ENCODE results near the gene SMYD3. TPM values are rescaled to one million over a fixed set of nuclear protein-coding genes. Genes with fewer than 3 reads are reported as not detected.

The SMYD3 gene
- total RNA-seq, 4 donors from 2014 or later, result 10.5 to 36.4 (median 22.5) TPM

DNA sequence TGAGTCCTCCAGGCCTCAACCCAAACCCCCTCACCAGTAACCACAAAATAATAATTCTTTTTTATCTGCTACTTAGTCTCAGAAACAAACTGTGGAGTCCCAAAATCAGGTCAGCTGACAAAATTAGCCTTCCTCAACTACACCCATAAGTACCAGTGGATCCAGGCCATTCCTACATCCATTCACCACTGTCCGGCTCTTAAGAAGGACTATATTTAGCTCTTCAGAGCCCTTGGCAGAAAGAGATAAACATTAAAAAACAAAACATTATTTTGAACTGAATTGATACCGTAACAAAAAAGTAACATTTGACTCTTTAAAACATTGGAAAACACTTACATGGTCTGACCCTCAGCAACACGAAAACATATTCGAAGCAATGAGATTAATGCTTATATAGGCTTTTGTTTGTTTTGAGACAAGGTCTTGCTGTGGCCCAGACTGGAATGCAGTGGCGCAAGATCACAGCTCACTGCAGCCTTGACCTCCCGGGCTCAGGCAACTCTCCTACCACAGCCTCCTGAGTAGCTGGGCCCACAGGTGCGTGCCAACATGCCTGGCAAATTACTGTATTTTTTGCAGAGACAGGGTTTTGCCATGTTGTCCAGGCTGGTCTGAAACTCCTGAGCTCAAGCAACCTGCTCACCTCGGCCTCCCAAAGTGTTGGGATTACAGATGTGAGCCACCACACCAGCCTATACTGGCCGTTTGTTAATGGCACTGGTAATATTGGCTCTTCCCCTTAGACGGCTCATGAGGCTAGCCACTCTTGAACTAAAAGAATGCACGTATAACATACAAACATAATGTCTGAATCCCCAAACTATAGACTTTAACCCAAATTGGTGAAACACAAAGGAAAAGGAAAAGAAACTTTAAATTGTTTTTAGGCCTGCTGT is 330.7 kb downstream of the SMYD3 start:
- H3K27ac ChIP-seq, result no peak overlapping the region
- intact Hi-C loops (cut with DNase I; ENCODE audit: low total_unique reads), result no loop called here
- DNase-seq, result no peak

DNA sequence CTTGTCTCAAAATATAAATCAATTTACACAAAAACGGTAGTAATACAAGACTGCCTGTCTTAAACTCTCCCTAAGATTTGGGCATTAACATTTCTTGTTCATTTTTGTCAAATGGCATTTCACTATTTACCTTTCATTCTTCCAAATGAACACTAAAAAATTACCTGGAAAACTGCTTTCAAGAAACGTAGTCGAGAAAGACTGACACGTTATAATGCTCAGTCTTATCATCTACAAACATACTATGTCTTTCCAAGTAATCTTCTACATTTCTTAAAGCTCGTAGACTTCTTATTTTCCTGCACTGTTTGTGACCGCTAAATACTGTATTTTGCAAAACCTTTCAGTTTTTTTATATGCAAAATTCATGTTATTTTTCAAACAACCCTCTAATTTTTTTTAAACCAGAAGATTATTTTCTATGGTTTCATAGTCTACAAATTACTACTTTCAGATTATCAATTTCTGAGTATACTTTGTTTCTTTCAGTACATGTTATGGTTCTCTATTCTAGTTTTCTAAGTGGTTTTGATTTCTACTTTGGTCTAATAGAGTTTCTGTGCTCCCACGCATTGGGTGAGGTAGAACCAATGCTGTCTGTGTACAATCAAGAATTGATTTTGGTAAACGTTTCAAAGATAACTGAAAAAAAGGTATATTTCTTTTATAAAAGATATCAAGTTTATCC is 336.4 kb downstream of the SMYD3 start:
- TF ChIP-seq POLR2A (IDR thresholded peaks at IDR 0.05) (no peak), CTCF (IDR thresholded peaks at IDR 0.05) (no peak)
- H3K9me3 ChIP-seq, result no peaks in the 10 kb centered on the region
- DNase-seq, result no peak
- no peaks in the 10 kb centered on the region for H3K36me3 ChIP-seq
- intact Hi-C loops (cut with DNase I; ENCODE audit: low total_unique reads), result no loop called here
- H3K4me3 ChIP-seq, result no peak overlapping the region
- H3K27ac ChIP-seq, result no peak overlapping the region
- no peaks in the 10 kb centered on the region for H3K27me3 ChIP-seq
- no peaks in the 10 kb centered on the region for H3K4me1 ChIP-seq

More for the DNA sequence above, 330.7 kb downstream of the SMYD3 start:
- no peak overlapping the region for H3K4me3 ChIP-seq
- no peaks in the 10 kb centered on the region for H3K9me3 ChIP-seq
- H3K27me3 ChIP-seq, result no peaks in the 10 kb centered on the region
- H3K4me1 ChIP-seq, result no peaks in the 10 kb centered on the region
- no peaks in the 10 kb centered on the region for H3K36me3 ChIP-seq
- TF ChIP-seq CTCF (IDR thresholded peaks at IDR 0.05) (no peak), POLR2A (IDR thresholded peaks at IDR 0.05) (no peak)

- no peak for DNase-seq
- intact Hi-C loops (cut with DNase I; ENCODE audit: low total_unique reads), result no loop called here
- Histone ChIP-seq H3K4me3 (no peak overlapping the region), H3K9me3 (no peaks in the 10 kb centered on the region), H3K36me3 (no peaks in the 10 kb centered on the region), H3K4me1 (no peaks in the 10 kb centered on the region), H3K27me3 (no peaks in the 10 kb centered on the region), H3K27ac (no peak overlapping the region)
- TF ChIP-seq CTCF (IDR thresholded peaks at IDR 0.05), result no peak
- TF ChIP-seq POLR2A (IDR thresholded peaks at IDR 0.05), result no peak
These were observed 337.6 kb downstream of the SMYD3 start for GRCh38 chr1:246169486-246169885.

DNA sequence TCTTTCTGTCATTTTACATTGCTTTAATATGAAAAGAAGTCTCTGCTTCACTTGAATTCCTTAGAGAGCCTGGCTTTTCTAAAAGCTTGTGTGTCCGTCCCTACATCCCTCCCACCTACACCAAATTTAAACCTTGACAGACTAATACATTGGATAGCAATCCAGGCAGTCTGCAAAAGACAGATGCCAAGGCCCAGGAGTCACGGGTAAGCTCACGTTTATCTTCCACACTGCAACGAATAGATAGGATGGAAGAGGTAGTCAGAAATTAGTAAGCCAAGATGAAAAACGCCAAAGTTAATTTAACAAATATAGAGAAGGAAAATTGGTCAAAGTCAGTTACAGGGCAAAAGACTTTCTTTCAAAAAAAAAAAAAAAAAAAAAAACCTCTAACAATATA is 338.1 kb downstream of the SMYD3 start:
- Histone ChIP-seq H3K27me3 (no peaks in the 10 kb centered on the region), H3K9me3 (no peaks in the 10 kb centered on the region), H3K4me3 (no peak overlapping the region), H3K36me3 (no peaks in the 10 kb centered on the region), H3K4me1 (no peaks in the 10 kb centered on the region), H3K27ac (no peak overlapping the region)
- TF ChIP-seq CTCF (IDR thresholded peaks at IDR 0.05) (no peak), POLR2A (IDR thresholded peaks at IDR 0.05) (no peak)
- intact Hi-C loops (cut with DNase I; ENCODE audit: low total_unique reads), result no loop called here
- no peak for DNase-seq

- TF ChIP-seq CTCF (IDR thresholded peaks at IDR 0.05) (no peak), POLR2A (IDR thresholded peaks at IDR 0.05) (no peak)
- H3K27ac ChIP-seq, result no peak overlapping the region
- no peaks in the 10 kb centered on the region for H3K4me1 ChIP-seq
- DNase-seq, result no peak
- no peak overlapping the region for H3K4me3 ChIP-seq
- no peaks in the 10 kb centered on the region for H3K27me3 ChIP-seq
- H3K36me3 ChIP-seq, result no peaks in the 10 kb centered on the region
- H3K9me3 ChIP-seq, result no peaks in the 10 kb centered on the region
- intact Hi-C loops (cut with DNase I; ENCODE audit: low total_unique reads), result no loop called here
These were observed 340.2 kb downstream of the SMYD3 start for GRCh38 chr1:246166841-246167240.
